Head of caudate nucleus (tissue), 42 donors: ENCODE data around the gene PANX1.
"Not testable (repeated sequence)": the region's sequence is repeated elsewhere in the genome, so short reads cannot be mapped to it uniquely, and the experiment has no call there.

Source experiments
- DNase-seq, 42 donors: peaks; one replicate each; pipeline versions ENCODE4 v3.0.0 to v3.0.0-alpha.2; 2020 to 2021; ENCODE audit warnings: mixed read lengths in 7 of 42
- intact Hi-C: fragments of 100-400 bp; cut with DNase I; formaldehyde crosslinking; loops from one replicate; pipeline ENCODE4 v1.15.0; 2022

The PANX1 gene, protein sequence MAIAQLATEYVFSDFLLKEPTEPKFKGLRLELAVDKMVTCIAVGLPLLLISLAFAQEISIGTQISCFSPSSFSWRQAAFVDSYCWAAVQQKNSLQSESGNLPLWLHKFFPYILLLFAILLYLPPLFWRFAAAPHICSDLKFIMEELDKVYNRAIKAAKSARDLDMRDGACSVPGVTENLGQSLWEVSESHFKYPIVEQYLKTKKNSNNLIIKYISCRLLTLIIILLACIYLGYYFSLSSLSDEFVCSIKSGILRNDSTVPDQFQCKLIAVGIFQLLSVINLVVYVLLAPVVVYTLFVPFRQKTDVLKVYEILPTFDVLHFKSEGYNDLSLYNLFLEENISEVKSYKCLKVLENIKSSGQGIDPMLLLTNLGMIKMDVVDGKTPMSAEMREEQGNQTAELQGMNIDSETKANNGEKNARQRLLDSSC

GRCh38 chr11:94128746-94129511, at the start of gene PANX1:
TSS of gene PANX1 (plus strand) at chr11:94128841. CDS start at chr11:94129313, 472 bp downstream.
- intact Hi-C loops: no loop called here
- DNase-seq: peak; percentile 30 to 87 (median 75)

GRCh38 chr11:94084164-94084563, 44.5 kb upstream of the PANX1 start:
- intact Hi-C loops: no loop called here

GRCh38 chr11:94088906-94089305, 39.7 kb upstream of the PANX1 start:
- intact Hi-C loops: no loop called here
- DNase-seq: peak in 1 of 42 donors; percentile 35

More at GRCh38 chr11:94084164-94084563, 44.5 kb upstream of the PANX1 start:
- no peak for DNase-seq

GRCh38 chr11:94089341-94089740, 39.3 kb upstream of the PANX1 start:
- DNase-seq: no peak
- intact Hi-C loops: no loop called here

GRCh38 chr11:94090401-94090800, 38.2 kb upstream of the PANX1 start:
- DNase-seq: no peak
- intact Hi-C loops: no loop called here

DNA sequence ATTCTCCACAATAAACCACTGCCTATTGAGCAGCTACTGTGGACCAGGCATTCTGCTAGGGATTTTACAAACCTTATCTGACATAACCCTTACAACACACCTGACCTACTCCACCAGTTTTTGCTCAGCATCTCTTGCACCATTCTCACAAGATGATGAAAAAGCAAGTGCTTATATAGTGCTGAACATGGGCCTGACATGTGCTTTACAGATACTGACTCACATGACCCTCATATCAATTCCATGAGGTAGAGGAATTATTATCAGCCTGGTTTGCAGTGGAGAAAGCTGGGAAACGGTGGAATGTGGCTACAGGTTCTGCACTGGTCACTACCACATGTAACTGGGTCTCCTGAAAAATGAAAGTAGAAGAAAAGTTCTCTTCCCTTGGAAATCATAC, 37.5 kb upstream of the PANX1 start:
- intact Hi-C loops: no loop called here
- DNase-seq: no peak

DNA sequence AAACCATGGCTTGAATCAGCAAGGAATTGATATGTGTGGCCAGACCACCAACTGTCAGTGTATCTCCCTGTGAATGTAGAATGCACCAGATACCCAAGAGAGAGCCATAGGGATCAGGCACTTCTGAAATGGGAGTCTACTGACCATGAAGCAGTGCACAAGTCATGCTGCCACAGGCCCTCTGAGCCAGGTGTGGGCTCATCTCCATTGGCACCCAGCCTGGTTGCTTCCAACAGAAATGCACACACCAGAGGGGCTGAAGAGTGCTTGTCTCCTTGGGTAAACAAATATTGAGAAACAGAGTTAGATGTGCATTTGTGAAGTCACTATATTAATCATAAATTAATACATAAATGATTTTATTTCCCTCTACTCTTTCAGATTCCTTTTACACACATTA, 28.4 kb upstream of the PANX1 start:
- intact Hi-C loops: no loop called here
- DNase-seq: no peak

GRCh38 chr11:94103471-94103870, 25.2 kb upstream of the PANX1 start:
- intact Hi-C loops: no loop called here
- no peak for DNase-seq

- no peak for DNase-seq
- intact Hi-C loops: no loop called here
Observed at GRCh38 chr11:94104734-94105133, 23.9 kb upstream of the PANX1 start.

GRCh38 chr11:94106716-94107115, 21.9 kb upstream of the PANX1 start:
- intact Hi-C loops: no loop called here
- no peak for DNase-seq

DNA sequence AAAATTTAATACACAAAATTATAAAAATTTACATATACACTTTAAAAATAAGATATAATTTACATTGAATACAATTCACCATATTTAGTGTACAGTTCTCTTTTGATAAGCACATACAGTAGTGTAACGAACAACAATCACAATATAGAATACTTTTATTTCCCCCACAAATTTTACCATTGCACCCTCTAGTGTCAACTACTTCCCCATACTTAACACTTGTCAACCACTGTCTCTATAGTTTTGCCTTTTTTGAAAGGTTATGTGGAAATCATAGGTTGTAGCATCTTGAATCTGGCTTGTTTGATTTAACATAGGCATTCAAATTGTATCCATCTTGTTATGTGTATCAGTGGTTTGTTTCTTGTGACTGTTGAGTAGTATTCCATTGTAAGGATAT, 21.3 kb upstream of the PANX1 start:
- intact Hi-C loops: no loop called here
- DNase-seq: no peak

DNA sequence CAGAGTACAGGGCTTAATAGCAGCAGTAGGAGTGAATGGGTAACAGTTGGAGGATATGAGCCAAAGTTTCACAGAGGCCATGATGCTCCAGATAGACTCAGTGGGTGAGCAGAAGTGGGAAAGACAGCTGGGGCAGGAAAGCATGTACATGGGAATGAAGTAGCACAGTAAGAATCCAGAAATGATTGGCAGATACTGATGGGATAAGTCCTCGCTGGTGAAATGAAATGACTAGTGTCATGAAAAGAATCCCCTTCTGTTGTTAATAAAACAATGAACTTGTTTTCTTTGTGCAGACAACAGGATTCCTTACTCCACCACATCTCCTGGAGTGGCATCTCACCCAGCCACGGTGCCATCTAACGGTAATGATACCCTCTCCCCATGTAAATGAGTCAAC, 17.4 kb upstream of the PANX1 start:
- intact Hi-C loops: no loop called here
- DNase-seq: no peak

DNA sequence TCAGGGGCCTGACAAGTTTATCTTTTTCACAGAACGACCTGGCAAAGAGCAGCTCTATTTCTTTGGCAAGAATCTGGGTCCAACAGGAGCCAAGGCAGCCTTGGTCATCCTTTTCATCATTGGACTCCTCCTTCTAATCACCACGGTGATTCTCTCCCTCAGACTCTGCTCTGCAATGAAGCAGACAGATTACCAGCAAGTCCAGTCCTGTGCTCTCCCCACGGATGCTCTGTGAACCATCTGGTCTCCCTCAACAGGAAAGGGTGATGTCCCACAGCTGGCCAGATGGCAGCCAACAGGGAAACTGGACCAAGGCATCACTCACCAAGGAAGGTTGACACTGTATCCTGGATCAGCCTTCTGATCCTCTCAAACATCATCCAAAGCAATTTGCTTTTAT, 17.0 kb upstream of the PANX1 start:
- DNase-seq: no peak
- intact Hi-C loops: no loop called here

DNA sequence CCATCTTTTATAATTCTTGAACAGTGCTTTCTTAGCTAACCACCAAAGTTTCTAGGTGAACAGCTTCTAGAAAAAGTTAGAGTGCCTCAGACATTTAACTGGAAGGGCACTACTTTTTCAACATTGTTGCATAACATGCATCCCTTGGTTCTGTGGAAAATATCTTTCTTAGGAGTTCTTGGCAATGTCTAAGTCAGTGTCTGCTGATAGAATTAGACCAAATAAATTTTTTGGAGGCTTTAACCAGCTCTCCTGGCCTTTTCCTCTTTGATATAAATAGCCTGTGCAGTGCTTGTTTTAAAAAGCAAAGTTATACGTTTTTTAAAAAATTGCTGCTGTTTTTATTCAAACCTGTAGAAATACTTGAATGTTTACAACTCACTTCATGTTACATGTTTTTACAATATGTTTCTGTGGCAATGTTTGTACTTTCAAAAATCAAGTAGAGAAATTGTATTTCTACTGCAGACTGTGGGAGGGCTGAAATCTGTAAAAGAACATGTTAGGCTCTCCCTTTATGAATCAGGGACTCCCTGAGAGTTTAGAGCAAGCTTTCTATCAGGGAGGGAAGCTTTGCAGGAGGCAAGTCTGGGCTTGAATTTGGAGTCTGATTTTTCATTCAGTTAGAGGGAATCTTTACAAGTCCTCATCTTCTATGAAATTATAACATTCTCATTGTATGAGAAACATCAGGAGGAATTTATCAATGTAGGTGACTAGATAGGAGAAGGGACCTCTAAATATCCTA, 16.3 kb upstream of the PANX1 start:
- intact Hi-C loops: no loop called here
- no peak for DNase-seq

DNA sequence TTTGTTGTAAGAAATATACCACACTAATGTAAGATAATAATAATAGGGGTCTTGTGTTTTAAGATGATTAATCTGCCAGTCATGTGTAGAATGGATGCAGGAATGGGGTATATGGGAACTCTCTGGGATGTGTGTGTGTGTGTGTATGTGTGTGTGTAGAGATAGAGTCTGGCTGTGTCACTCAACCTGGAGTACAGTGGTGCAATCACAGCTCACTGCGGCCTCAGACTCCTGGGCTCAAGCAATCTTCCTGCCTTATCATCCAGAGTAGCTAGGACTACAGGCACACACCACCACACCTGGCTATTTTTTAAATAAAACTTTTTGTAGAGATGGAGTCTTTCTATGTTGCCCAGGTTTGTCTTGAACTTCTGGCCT, 11.5 kb upstream of the PANX1 start:
- intact Hi-C loops: no loop called here
- no peak for DNase-seq

- no peak for DNase-seq
- intact Hi-C loops: no loop called here
Observed at GRCh38 chr11:94117871-94118270, 10.8 kb upstream of the PANX1 start.

DNA sequence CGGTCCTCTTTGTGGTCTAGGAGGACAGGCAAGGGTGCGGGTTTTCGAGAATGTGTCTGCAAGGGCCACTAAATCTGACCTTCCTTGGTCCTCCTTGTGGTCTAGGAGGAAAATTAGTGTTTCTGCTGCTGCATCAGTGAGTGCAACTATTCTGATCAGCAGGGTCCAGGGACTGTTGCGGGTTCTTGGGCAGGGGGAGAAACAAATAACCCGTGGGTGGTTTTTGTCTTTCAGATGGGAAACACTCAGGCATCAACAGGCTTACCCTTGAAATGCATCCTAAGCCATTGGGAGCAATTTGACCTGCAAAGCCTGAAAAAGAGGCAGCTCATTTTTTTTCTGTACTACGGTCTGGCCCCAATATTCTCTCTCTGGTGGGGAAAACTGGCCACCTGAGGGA, 9.0 kb upstream of the PANX1 start:
- DNase-seq, intact Hi-C loops: not testable (repeated sequence)

DNA sequence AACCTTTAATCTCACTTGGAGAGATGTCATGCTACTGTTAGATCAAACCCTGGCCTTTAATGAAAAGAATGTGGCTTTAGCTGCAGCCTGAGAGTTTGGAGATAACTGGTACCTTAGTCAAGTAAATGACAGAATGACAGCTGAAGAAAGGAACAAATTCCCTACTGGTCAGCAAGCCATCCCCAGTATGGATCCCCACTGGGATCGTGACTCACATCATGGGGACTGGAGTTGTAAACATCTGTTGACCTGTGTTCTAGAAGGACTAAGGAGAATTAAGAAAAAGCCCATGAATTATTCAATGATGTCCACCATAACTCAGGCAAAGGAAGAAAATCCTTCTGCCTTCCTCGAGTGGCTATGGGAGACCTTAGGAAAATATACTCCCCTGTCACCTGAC, 8.1 kb upstream of the PANX1 start:
- DNase-seq, intact Hi-C loops: not testable (repeated sequence)

- intact Hi-C loops: no loop called here
- DNase-seq: no peak
Observed at GRCh38 chr11:94120946-94121345, 7.7 kb upstream of the PANX1 start.
